Neural cell (in vitro differentiated cells): ENCODE measurements around the gene REXO2. TPM values are rescaled to one million over a fixed set of nuclear protein-coding genes. Genes with fewer than 3 reads are reported as not detected.

Experiments
- H2AFZ ChIP-seq: fragments of 200-600, 300-800 bp; sonication (generic), shearing (Covaris generic); 2 replicates; pipeline ENCODE4 v1.6.0; 2014; ENCODE audit warnings: low read depth, mild to moderate bottlenecking, antibody characterized with exemption, low read length, moderate library complexity
- H3F3A ChIP-seq: fragments of 200-600 bp; shearing (Covaris generic); 2 replicates; pipeline ENCODE4 v1.6.1; 2016; ENCODE audit warnings: mild to moderate bottlenecking, moderate library complexity, mixed read lengths, antibody characterized with exemption, low read length; ENCODE audit not compliant: insufficient read depth, poor library complexity, severe bottlenecking
- H3K27ac ChIP-seq: fragments of 200-600, 300-800 bp; sonication (generic), shearing (Covaris generic); 2 replicates; pipeline ENCODE4 v1.5.1; 2014; ENCODE audit warnings: mild to moderate bottlenecking, low read length, moderate library complexity
- H3K27me3 ChIP-seq: fragments of 300-800, 200-600 bp; sonication (generic), shearing (Covaris generic); 2 replicates; pipeline ENCODE4 v1.6.0; 2014; ENCODE audit warnings: mild to moderate bottlenecking, low read depth, low read length, moderate library complexity; ENCODE audit not compliant: insufficient read depth
- H3K36me3 ChIP-seq: fragments of 300-800, 200-600 bp; sonication (generic), shearing (Covaris generic); 2 replicates; pipeline ENCODE4 v1.5.1; 2014; ENCODE audit warnings: mild to moderate bottlenecking, antibody characterized with exemption, low read length, moderate library complexity; ENCODE audit not compliant: insufficient read depth
- H3K4me2 ChIP-seq: fragments of 300-800, 200-600 bp; sonication (generic), shearing (Covaris generic); 2 replicates; pipeline ENCODE4 v1.6.0; 2014; ENCODE audit warnings: mild to moderate bottlenecking, low read length
- H3K4me3 ChIP-seq: fragments of 300-800, 200-600 bp; sonication (generic), shearing (Covaris generic); 2 replicates; pipeline ENCODE4 v1.5.1; 2014; ENCODE audit warnings: mild to moderate bottlenecking, low read length, moderate library complexity
- H3K79me2 ChIP-seq: fragments of 200-600 bp; shearing (Covaris generic); replicated peaks from 2 replicates; pipeline ENCODE4 v1.6.0; 2014; ENCODE audit warnings: mild to moderate bottlenecking, low read length, moderate library complexity; ENCODE audit not compliant: insufficient read depth
- H3K9ac ChIP-seq: fragments of 300-800, 200-600 bp; sonication (generic), shearing (Covaris generic); 2 replicates; pipeline ENCODE4 v1.6.1; 2016; ENCODE audit warnings: mild to moderate bottlenecking, low read length, mixed read lengths
- H3K9me2 ChIP-seq: fragments of 200-600 bp; shearing (Covaris generic); 2 replicates; pipeline ENCODE4 v1.6.1; 2016; ENCODE audit warnings: mild to moderate bottlenecking, low read length, mixed read lengths; ENCODE audit not compliant: insufficient read depth
- H3K9me3 ChIP-seq: fragments of 200-600, 300-800 bp; sonication (generic), shearing (Covaris generic); 2 replicates; pipeline ENCODE4 v1.6.1; 2016; ENCODE audit warnings: mild to moderate bottlenecking, mixed run types, low read length, moderate library complexity, mixed read lengths
- H4K20me1 ChIP-seq: fragments of 200-600 bp; shearing (Covaris generic); 2 replicates; pipeline ENCODE4 v1.6.1; 2016; ENCODE audit warnings: mild to moderate bottlenecking, mixed run types; ENCODE audit not compliant: insufficient read depth
- EP300 ChIP-seq: fragments of 450-650 bp; conservative IDR thresholded peaks from 2 replicates; pipeline ENCODE4 v1.6.1; 2014; ENCODE audit warnings: antibody characterized with exemption, mild to moderate bottlenecking, moderate library complexity; ENCODE audit not compliant: poor library complexity, severe bottlenecking
- EZH2 ChIP-seq: fragments of 200-600, 300-800 bp; shearing (Covaris generic), sonication (generic); IDR thresholded peaks from 2 replicates; pipeline ENCODE4 v1.6.1; 2014; ENCODE audit warnings: antibody characterized with exemption, low read length, borderline replicate concordance, mild to moderate bottlenecking; ENCODE audit not compliant: insufficient read depth, poor library complexity, severe bottlenecking
- MXI1 ChIP-seq: fragments of 450-650 bp; conservative IDR thresholded peaks from 2 replicates; pipeline ENCODE4 v1.6.1; 2014; ENCODE audit warnings: antibody characterized with exemption, mild to moderate bottlenecking; ENCODE audit not compliant: poor library complexity, severe bottlenecking
- POLR2AphosphoS5 ChIP-seq: IDR thresholded peaks from 2 replicates; pipeline ENCODE4 v1.6.1; 2012
- RAD21 ChIP-seq: fragments of 450-650 bp; conservative IDR thresholded peaks from 2 replicates; pipeline ENCODE4 v1.6.1; 2014; ENCODE audit warnings: antibody characterized with exemption, mild to moderate bottlenecking, moderate library complexity
- SMC3 ChIP-seq: fragments of 450-650 bp; conservative IDR thresholded peaks from 2 replicates; pipeline ENCODE4 v1.6.1; 2014; ENCODE audit warnings: antibody characterized with exemption, mild to moderate bottlenecking, moderate library complexity; ENCODE audit not compliant: poor library complexity
- TAF1 ChIP-seq: IDR thresholded peaks from 2 replicates; pipeline ENCODE4 v1.6.1; 2012; ENCODE audit warnings: low read depth
- polyA plus RNA-seq: library from polyadenylated mRNA; depleted of rRNA; stranded (reverse); fragments of >200 nt; gene quantifications from 2 replicates; pipeline ENCODE4 v1.2.3, GENCODE V29; 2014
- TF ChIP-seq, protein P1 (sequence below): fragments of 450-650 bp; IDR thresholded peaks from 2 replicates; pipeline ENCODE4 v1.5.1; 2014; ENCODE audit warnings: antibody characterized with exemption, mild to moderate bottlenecking, moderate library complexity; ENCODE audit not compliant: poor library complexity, severe bottlenecking
- TF ChIP-seq, protein P2 (sequence below): IDR thresholded peaks from 2 replicates; pipeline ENCODE4 v1.6.1; 2012; ENCODE audit warnings: borderline replicate concordance

Gene REXO2
- polyA plus RNA-seq, 1 donor from 2014 or later, result 48.8 TPM

DNA sequence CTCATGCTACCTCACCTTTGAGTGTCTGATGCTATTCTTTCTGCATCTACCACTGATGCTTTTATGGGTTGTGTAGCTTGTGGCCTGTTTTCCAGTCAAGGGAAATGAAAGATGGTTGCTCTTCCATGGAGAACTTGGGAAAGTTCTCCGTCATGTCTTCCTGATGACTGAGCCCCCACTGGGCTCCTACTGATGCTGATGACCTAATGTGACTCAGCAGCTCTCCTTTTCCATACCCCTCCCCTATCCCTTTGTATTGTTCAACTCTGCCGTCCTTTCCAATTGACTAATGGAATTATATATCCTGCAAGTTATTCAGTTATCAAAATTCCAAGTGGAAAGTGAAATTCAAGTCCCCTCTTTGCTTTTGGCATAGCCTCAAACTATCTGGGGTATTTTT is 44.7 kb downstream of the REXO2 start:
- no peak overlapping the region for H2AFZ ChIP-seq
- TF ChIP-seq, protein P1, sequence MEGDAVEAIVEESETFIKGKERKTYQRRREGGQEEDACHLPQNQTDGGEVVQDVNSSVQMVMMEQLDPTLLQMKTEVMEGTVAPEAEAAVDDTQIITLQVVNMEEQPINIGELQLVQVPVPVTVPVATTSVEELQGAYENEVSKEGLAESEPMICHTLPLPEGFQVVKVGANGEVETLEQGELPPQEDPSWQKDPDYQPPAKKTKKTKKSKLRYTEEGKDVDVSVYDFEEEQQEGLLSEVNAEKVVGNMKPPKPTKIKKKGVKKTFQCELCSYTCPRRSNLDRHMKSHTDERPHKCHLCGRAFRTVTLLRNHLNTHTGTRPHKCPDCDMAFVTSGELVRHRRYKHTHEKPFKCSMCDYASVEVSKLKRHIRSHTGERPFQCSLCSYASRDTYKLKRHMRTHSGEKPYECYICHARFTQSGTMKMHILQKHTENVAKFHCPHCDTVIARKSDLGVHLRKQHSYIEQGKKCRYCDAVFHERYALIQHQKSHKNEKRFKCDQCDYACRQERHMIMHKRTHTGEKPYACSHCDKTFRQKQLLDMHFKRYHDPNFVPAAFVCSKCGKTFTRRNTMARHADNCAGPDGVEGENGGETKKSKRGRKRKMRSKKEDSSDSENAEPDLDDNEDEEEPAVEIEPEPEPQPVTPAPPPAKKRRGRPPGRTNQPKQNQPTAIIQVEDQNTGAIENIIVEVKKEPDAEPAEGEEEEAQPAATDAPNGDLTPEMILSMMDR, result no peak
- no peak for TF ChIP-seq RAD21
- TF ChIP-seq, protein P2, sequence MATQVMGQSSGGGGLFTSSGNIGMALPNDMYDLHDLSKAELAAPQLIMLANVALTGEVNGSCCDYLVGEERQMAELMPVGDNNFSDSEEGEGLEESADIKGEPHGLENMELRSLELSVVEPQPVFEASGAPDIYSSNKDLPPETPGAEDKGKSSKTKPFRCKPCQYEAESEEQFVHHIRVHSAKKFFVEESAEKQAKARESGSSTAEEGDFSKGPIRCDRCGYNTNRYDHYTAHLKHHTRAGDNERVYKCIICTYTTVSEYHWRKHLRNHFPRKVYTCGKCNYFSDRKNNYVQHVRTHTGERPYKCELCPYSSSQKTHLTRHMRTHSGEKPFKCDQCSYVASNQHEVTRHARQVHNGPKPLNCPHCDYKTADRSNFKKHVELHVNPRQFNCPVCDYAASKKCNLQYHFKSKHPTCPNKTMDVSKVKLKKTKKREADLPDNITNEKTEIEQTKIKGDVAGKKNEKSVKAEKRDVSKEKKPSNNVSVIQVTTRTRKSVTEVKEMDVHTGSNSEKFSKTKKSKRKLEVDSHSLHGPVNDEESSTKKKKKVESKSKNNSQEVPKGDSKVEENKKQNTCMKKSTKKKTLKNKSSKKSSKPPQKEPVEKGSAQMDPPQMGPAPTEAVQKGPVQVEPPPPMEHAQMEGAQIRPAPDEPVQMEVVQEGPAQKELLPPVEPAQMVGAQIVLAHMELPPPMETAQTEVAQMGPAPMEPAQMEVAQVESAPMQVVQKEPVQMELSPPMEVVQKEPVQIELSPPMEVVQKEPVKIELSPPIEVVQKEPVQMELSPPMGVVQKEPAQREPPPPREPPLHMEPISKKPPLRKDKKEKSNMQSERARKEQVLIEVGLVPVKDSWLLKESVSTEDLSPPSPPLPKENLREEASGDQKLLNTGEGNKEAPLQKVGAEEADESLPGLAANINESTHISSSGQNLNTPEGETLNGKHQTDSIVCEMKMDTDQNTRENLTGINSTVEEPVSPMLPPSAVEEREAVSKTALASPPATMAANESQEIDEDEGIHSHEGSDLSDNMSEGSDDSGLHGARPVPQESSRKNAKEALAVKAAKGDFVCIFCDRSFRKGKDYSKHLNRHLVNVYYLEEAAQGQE, result no peak
- TF ChIP-seq POLR2AphosphoS5, result no peak
- no peak for TF ChIP-seq EP300
- TF ChIP-seq EZH2, result no peak
- no peak for TF ChIP-seq MXI1
- TF ChIP-seq SMC3, result no peak
- no peak for TF ChIP-seq TAF1
- no peak overlapping the region for H3K27ac ChIP-seq
- H3K36me3 ChIP-seq, result no peaks in the 10 kb centered on the region
- no peak overlapping the region for H3K9ac ChIP-seq
- no peak overlapping the region for H3K4me2 ChIP-seq
- H3K9me2 ChIP-seq, result no peaks in the 10 kb centered on the region
- no peaks in the 10 kb centered on the region for H3F3A ChIP-seq
- no peak overlapping the region for H3K4me3 ChIP-seq
- no peaks in the 10 kb centered on the region for H3K27me3 ChIP-seq
- no peaks in the 10 kb centered on the region for H3K9me3 ChIP-seq
- no peaks in the 10 kb centered on the region for H4K20me1 ChIP-seq
- no peaks in the 10 kb centered on the region for H3K79me2 ChIP-seq

DNA sequence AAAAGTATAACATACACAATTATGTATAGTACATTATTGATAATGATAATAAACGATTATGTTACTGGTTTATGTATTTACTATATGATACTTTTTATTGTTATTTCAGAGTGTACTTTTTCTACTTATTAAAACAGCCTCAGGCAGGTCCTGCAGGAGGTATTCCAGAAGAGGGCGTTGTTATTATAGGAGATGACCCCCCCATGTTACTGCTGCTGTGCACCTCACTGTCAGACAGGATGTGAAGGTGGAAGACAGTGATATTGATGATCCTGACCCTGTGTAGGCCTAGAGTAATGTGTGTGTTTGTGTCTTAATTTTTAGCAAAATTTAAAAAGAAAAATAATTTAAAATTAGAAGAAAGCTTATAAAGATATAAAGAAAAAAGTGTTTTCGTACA is 57.6 kb downstream of the REXO2 start:
- Histone ChIP-seq H4K20me1 (no peaks in the 10 kb centered on the region), H3F3A (no peaks in the 10 kb centered on the region), H3K79me2 (no peaks in the 10 kb centered on the region), H3K9ac (no peak overlapping the region), H3K36me3 (no peaks in the 10 kb centered on the region), H3K9me2 (no peaks in the 10 kb centered on the region), H3K4me3 (no peak overlapping the region), H3K27ac (no peak overlapping the region), H3K27me3 (no peaks in the 10 kb centered on the region), H3K4me2 (no peak overlapping the region), H3K9me3 (no peaks in the 10 kb centered on the region), H2AFZ (no peak overlapping the region)
- TF ChIP-seq EP300 (no peak), EZH2 (no peak), MXI1 (no peak), POLR2AphosphoS5 (no peak), SMC3 (no peak), RAD21 (no peak), TAF1 (no peak)
- TF ChIP-seq, protein P2, result no peak
- TF ChIP-seq, protein P1, result no peak
